HG03175 (cell line): ENCODE data around the gene PRRG2.

Experiments used
- ATAC-seq: cut with Tn5 transposase; IDR thresholded peaks from one replicate; pipeline ENCODE4 v1.9.1; 2021; ENCODE audit warnings: mild to moderate bottlenecking, moderate library complexity; ENCODE audit not compliant: unreplicated experiment

The PRRG2 gene

DNA sequence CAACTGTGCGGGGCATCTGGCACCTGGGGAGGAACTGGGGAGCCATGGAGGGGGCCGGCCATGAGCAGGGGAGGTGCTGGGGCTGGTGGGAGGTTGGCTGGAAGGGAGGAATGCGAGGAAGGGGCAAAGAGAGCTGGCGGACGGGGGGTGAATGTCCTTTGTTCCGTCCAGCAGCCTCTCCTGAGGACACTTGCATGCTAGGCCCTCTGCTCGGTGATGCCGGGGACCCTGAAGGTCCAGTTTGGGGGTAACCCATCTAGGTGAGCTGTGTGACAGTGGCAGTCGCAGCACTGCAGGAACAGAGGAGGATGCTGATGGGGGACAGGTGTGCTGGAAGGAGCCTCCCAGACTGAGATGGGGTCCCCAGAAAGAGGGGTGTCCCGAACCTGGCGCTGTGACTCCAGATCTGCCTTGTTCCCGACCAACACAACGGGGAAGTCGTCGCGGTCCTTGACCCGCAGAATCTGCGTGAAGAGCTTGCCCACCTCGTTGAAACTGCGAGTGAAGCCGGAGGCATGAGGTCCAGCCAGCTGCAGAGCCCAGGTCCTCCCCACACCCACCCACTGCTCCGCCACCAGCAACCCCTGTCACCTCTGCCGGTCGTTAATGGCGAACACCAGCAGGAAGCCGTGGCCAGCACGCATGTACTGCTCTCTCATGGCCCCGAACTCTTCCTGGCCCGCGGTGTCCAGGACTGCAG, 55.3 kb downstream of the PRRG2 start:
- no peak for ATAC-seq

- ATAC-seq: no peak
These were observed 57.0 kb downstream of the PRRG2 start for GRCh38 chr19:49637821-49638738.

GRCh38 chr19:49639401-49640112, 58.4 kb downstream of the PRRG2 start:
- no peak for ATAC-seq

DNA sequence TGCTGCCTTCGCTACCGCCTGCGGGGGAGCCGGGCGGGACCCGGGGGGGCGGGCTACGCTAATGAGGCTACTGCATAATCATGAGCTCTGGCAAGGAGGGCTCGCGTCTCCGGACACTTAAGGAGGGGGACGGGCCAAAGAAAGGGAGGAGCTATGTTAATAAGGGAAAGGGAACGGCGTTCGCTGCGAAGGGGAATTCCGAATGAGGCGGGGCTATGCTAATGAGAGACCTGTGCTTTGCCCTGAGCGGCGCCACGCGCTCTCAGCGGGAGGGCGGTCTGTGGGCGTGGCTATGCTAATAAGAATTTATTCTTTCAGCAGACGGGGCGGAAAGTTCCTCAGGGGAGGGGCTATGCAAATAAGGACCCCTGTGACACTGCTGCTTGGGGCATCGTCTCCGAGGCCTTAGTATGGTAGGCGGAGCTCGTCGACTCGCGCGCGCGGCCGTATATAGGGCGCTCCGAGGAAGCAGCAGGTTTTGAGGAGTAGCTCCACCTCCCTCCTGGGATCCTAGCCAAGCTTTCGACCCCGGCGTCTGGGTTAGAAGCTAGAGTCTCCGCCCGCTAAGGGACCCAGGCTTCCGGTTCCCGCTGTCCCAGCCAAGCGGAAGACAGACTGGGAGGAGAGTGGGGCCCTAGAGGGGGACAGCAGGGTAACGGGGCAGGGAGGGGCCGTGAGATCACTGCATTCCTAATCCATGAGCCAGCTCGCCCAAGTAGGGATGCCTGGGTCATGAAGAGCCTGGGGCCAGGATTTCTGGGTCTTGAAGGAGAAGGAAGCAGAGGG, 59.2 kb downstream of the PRRG2 start, which contains the start of gene RRAS:
RRAS (minus strand) TSS at position 31 of the 786 bp plus-strand sequence. CDS start 45 bp downstream, outside the sequence.
- peak; percentile 62 for ATAC-seq
